ENCODE measurements around the gene HELT. TPM values are rescaled to one million over a fixed set of nuclear protein-coding genes. Genes with fewer than 3 reads are reported as not detected.
A peak's percentile ranks its signal among the peaks of the same experiment; 100 is the strongest.
"Not testable (repeated sequence)": the region's sequence is repeated elsewhere in the genome, so short reads cannot be mapped to it uniquely, and the experiment has no call there.

The HELT gene
- polyA plus RNA-seq, 3 donors, result not detected

DNA sequence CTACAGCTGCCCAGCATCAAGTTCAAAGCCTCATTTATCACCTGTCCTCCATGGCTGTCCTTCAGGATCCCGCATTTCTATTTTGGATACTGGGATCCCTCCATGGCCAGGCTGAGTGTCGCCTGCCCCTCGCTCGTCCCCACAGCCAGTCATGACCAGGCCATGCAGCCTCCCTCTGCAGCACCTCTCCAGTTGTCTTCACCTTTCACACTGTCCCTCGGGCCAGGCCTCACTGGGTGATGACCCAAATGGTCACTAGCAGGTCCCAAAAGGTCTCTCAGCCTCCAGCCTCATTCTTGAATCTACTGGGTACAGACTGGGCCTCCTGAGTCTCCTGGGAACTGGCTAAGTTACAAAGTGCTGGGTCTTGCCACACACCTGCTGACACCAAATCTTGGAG is 48.7 kb upstream of the HELT start:
- H3K36me3 Mint-ChIP-seq, result peaks cover 5 to 10% of the 10 kb centered on the region in 2 donors
- intact Hi-C loops (cut with micrococcal nuclease), result loop anchor here in 1 of 2 donors (10.0 kb wide), 1 partner anchor 145 kb away; the partner anchor contains the start of gene ACSL1
- peaks cover 9 to 11% of the 10 kb centered on the region in 2 donors for H3K9me3 ChIP-seq (replicated peaks in 1 of 2; ENCODE audit: control insufficient read depth in 1 of 2, insufficient read depth in 1 of 2, low read length in 2 of 2)
- no peak overlapping the region for H3K4me3 ChIP-seq (replicated peaks in 1 of 3; ENCODE audit: low read depth in 2 of 3, low read length in 3 of 3)
- H3K36me3 ChIP-seq (replicated peaks in 1 of 2; ENCODE audit: control insufficient read depth in 1 of 2, insufficient read depth in 2 of 2, low read length in 2 of 2), result no peaks in the 10 kb centered on the region
- DNase-seq, result no peak
- peaks cover 13 to 38% (median 22%) of the 10 kb centered on the region in 7 donors for H3K9me3 Mint-ChIP-seq
- no peak overlapping the region for H3K27ac Mint-ChIP-seq
- TF ChIP-seq, protein P1, sequence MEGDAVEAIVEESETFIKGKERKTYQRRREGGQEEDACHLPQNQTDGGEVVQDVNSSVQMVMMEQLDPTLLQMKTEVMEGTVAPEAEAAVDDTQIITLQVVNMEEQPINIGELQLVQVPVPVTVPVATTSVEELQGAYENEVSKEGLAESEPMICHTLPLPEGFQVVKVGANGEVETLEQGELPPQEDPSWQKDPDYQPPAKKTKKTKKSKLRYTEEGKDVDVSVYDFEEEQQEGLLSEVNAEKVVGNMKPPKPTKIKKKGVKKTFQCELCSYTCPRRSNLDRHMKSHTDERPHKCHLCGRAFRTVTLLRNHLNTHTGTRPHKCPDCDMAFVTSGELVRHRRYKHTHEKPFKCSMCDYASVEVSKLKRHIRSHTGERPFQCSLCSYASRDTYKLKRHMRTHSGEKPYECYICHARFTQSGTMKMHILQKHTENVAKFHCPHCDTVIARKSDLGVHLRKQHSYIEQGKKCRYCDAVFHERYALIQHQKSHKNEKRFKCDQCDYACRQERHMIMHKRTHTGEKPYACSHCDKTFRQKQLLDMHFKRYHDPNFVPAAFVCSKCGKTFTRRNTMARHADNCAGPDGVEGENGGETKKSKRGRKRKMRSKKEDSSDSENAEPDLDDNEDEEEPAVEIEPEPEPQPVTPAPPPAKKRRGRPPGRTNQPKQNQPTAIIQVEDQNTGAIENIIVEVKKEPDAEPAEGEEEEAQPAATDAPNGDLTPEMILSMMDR (IDR thresholded peaks at IDR 0.05), result no peak
- H2AFZ ChIP-seq (ENCODE audit: insufficient read depth, low read depth, low read length, poor library complexity, severe bottlenecking), result no peak overlapping the region
- peaks cover 2 to 16% (median 5%) of the 10 kb centered on the region in 3 donors for H3K27me3 Mint-ChIP-seq (ENCODE audit: low read depth in 3 of 3)
- no peak overlapping the region for H3K27ac ChIP-seq (ENCODE audit: low read depth in 1 of 2, low read length in 2 of 2)
- peaks cover 9 to 10% of the 10 kb centered on the region in 2 donors for H3K4me1 ChIP-seq (ENCODE audit: control insufficient read depth in 1 of 2, insufficient read depth in 2 of 2, low read length in 2 of 2)
- H3K9ac ChIP-seq (ENCODE audit: insufficient read depth, low read length, poor library complexity, severe bottlenecking), result no peak overlapping the region
- H3K4me2 ChIP-seq (replicated peaks; ENCODE audit: extremely low read depth, low read length, poor library complexity, severe bottlenecking), result no peak overlapping the region
- H3K27me3 ChIP-seq (ENCODE audit: control insufficient read depth in 2 of 2, insufficient read depth in 2 of 2, low read length in 2 of 2), result no peaks in the 10 kb centered on the region
- 100% methylated on average over 3 of the region's 5 CpGs for WGBS (ENCODE audit: insufficient coverage)
- H3K4me3 Mint-ChIP-seq, result no peak overlapping the region
- no peaks in the 10 kb centered on the region for H4K20me1 ChIP-seq (ENCODE audit: insufficient read depth, low read length)
- H3K4me1 Mint-ChIP-seq, result peaks cover 11% of the 10 kb centered on the region
- no peaks in the 10 kb centered on the region for H3K79me2 ChIP-seq (ENCODE audit: insufficient read depth, low read length)

DNA sequence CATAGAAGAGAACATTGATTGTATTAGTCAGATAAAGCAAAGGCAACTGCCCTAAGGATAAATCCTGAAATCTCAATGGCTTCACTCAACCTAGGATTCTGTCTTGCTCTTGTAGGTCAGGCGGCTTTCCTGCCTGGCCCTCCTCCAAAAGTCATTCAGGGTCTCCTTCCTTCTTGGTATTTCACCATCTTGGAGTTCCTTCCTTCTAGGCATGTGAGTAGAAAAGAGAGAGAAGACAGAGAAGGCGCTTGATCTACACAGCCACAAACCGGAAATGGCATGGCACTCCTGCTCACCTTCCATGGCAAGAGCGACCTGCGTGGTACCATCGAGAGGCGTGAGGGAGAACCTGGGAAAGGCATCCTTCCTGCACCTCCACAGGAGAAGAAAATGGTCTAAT is 45.3 kb upstream of the HELT start:
- Histone ChIP-seq H3K79me2 (ENCODE audit: insufficient read depth, low read length) (no peaks in the 10 kb centered on the region), H3K27ac (ENCODE audit: low read depth in 1 of 2, low read length in 2 of 2) (no peak overlapping the region), H3K27me3 (ENCODE audit: control insufficient read depth in 2 of 2, insufficient read depth in 2 of 2, low read length in 2 of 2) (no peaks in the 10 kb centered on the region), H3K4me1 (ENCODE audit: control insufficient read depth in 1 of 2, insufficient read depth in 2 of 2, low read length in 2 of 2) (peaks cover 9 to 10% of the 10 kb centered on the region in 2 donors), H3K9ac (ENCODE audit: insufficient read depth, low read length, poor library complexity, severe bottlenecking) (no peak overlapping the region), H3K9me3 (replicated peaks in 1 of 2; ENCODE audit: control insufficient read depth in 1 of 2, insufficient read depth in 1 of 2, low read length in 2 of 2) (peaks cover 9 to 11% of the 10 kb centered on the region in 2 donors), H3K4me3 (replicated peaks in 1 of 3; ENCODE audit: low read depth in 2 of 3, low read length in 3 of 3) (no peak overlapping the region), H2AFZ (ENCODE audit: insufficient read depth, low read depth, low read length, poor library complexity, severe bottlenecking) (no peak overlapping the region), H4K20me1 (ENCODE audit: insufficient read depth, low read length) (no peaks in the 10 kb centered on the region), H3K4me2 (replicated peaks; ENCODE audit: extremely low read depth, low read length, poor library complexity, severe bottlenecking) (no peak overlapping the region), H3K36me3 (replicated peaks in 1 of 2; ENCODE audit: control insufficient read depth in 1 of 2, insufficient read depth in 2 of 2, low read length in 2 of 2) (no peaks in the 10 kb centered on the region)
- H3K4me1 Mint-ChIP-seq, result peaks cover 10% of the 10 kb centered on the region
- TF ChIP-seq, protein P1 (IDR thresholded peaks at IDR 0.05), result no peak
- intact Hi-C loops (cut with micrococcal nuclease), result no loop called here
- H3K27ac Mint-ChIP-seq, result peak overlapping the region in 1 of 7 donors; percentile 13
- no peak overlapping the region for H3K4me3 Mint-ChIP-seq
- H3K9me3 Mint-ChIP-seq, result peaks cover 11 to 26% (median 19%) of the 10 kb centered on the region in 7 donors
- 50% methylated on average over 3 of the region's 7 CpGs for WGBS (ENCODE audit: insufficient coverage)
- H3K27me3 Mint-ChIP-seq (ENCODE audit: low read depth in 3 of 3), result peaks cover 0 to 5% (median 4%) of the 10 kb centered on the region in 3 donors
- peak in 1 of 3 donors; percentile 53 for DNase-seq
- H3K36me3 Mint-ChIP-seq, result peaks cover 3 to 4% of the 10 kb centered on the region in 2 donors

DNA sequence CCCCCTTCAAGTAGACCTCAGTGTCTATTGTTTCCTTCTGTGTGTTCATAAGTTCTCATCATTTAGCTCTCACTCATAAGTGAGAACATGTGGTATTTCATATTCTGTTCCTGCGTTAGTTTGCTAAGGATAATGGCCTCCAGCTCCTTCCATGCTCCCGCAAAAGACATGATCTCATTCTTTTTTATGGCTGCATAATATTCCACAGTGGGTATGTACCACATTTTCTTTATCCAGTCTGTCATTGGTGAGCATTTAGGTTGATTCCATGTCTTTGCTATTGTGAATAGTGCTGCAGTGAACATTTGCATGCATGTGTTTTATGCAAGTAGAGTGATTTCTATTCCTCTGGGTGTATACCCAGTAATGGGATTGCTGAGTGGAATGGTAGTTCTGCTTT is 41.9 kb upstream of the HELT start:
- no CpG with 5 or more reads among the region's 2 CpGs for WGBS (ENCODE audit: insufficient coverage)
- H3K4me1 Mint-ChIP-seq, result peaks cover 26% of the 10 kb centered on the region
- H3K9me3 ChIP-seq (replicated peaks in 1 of 2; ENCODE audit: control insufficient read depth in 1 of 2, insufficient read depth in 1 of 2, low read length in 2 of 2); H3K79me2 ChIP-seq (ENCODE audit: insufficient read depth, low read length); intact Hi-C loops (cut with micrococcal nuclease); DNase-seq; H4K20me1 ChIP-seq (ENCODE audit: insufficient read depth, low read length); H3K4me3 ChIP-seq (replicated peaks in 1 of 3; ENCODE audit: low read depth in 2 of 3, low read length in 3 of 3); H3K36me3 ChIP-seq (replicated peaks in 1 of 2; ENCODE audit: control insufficient read depth in 1 of 2, insufficient read depth in 2 of 2, low read length in 2 of 2); H3K27me3 ChIP-seq (ENCODE audit: control insufficient read depth in 2 of 2, insufficient read depth in 2 of 2, low read length in 2 of 2); H2AFZ ChIP-seq (ENCODE audit: insufficient read depth, low read depth, low read length, poor library complexity, severe bottlenecking); H3K4me3 Mint-ChIP-seq; H3K9ac ChIP-seq (ENCODE audit: insufficient read depth, low read length, poor library complexity, severe bottlenecking); H3K36me3 Mint-ChIP-seq; H3K27ac ChIP-seq (ENCODE audit: low read depth in 1 of 2, low read length in 2 of 2); H3K27ac Mint-ChIP-seq; H3K4me2 ChIP-seq (replicated peaks; ENCODE audit: extremely low read depth, low read length, poor library complexity, severe bottlenecking): not testable (repeated sequence)
- H3K27me3 Mint-ChIP-seq (ENCODE audit: low read depth in 3 of 3), result peaks cover 0 to 11% (median 5%) of the 10 kb centered on the region in 3 donors
- H3K4me1 ChIP-seq (ENCODE audit: control insufficient read depth in 1 of 2, insufficient read depth in 2 of 2, low read length in 2 of 2), result peaks cover 15 to 17% of the 10 kb centered on the region in 2 donors
- H3K9me3 Mint-ChIP-seq, result peaks cover 5 to 13% (median 7%) of the 10 kb centered on the region in 7 donors

All from CD14-positive monocyte (primary cell).